ENCODE results near the gene SEBOX.

Gene SEBOX

DNA sequence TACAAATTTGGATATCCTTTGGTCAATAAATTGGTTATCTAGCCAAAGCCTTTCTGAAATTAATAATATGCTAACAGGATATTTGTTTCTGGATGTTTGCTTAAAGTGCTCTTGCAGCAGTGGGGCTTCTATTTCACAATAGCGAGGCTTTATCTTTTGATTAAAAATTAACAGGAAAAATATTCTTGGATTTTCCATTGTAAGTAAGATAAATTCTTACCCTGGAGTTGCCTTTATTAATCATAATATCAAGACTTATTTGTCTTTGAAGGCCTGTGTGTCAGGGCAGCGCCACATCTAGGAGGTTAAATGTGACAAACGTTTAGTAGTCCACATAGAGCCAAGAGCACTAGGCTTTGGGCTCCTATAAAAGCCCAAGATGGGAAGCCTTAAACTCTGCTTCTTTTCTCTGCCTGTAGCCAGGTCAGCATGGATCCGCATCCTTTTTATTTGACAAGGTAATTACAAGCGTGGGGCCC lies 40.7 kb downstream of the SEBOX start:
- POLR2A ChIA-PET, result interaction anchor here (3.8 kb wide), 1 partner anchor 11 kb away, joined by 20 read pairs; the partner anchor contains the start of genes IFT20 and TNFAIP1
- no peak for DNase-seq (ENCODE audit: extremely low spot score)
- no peak for TF ChIP-seq ZNF384 (IDR thresholded peaks at IDR 0.05)
- no peak for TF ChIP-seq SP1 (IDR thresholded peaks at IDR 0.05)
- no peak for TF ChIP-seq L3MBTL2 (conservative IDR thresholded peaks at IDR 0.05)
- CTCF ChIA-PET, result no interaction called here

- ChIA-PET POLR2A (interaction anchor here (1.0 to 4.9 kb wide), 5 partner anchors 10 to 87 kb away, joined by 3 to 46 read pairs (median 4); partner anchors contain the start of genes IFT20 and TNFAIP1), CTCF (interaction anchor here (1.1 to 1.6 kb wide), 2 partner anchors 15 to 87 kb away, joined by 3 to 8 read pairs; partner anchors contain the start of genes IFT20 and TNFAIP1)
- DNase-seq (ENCODE audit: extremely low spot score), result no peak
- TF ChIP-seq SP1 (IDR thresholded peaks at IDR 0.05) (no peak), TARDBP (IDR thresholded peaks at IDR 0.05) (no peak), NFRKB (IDR thresholded peaks at IDR 0.05) (no peak), LEF1 (IDR thresholded peaks at IDR 0.05; ENCODE audit: borderline replicate concordance) (no peak), FOXM1 (IDR thresholded peaks at IDR 0.05; ENCODE audit: borderline replicate concordance) (no peak), ZNF384 (IDR thresholded peaks at IDR 0.05) (no peak), L3MBTL2 (conservative IDR thresholded peaks at IDR 0.05) (no peak), PKNOX1 (IDR thresholded peaks at IDR 0.05) (no peak), BHLHE40 (IDR thresholded peaks at IDR 0.05; ENCODE audit: borderline replicate concordance) (no peak), FOXK2 (IDR thresholded peaks at IDR 0.05) (no peak), ARNT (IDR thresholded peaks at IDR 0.05) (no peak), CTBP1 (IDR thresholded peaks at IDR 0.05; ENCODE audit: borderline replicate concordance) (no peak), SUZ12 (IDR thresholded peaks at IDR 0.05) (no peak), ELF4 (IDR thresholded peaks at IDR 0.05) (no peak), FOXA1 (IDR thresholded peaks at IDR 0.05) (no peak)
Observed at GRCh38 chr17:28320215-28321061, 44.6 kb downstream of the SEBOX start.

- no peak for DNase-seq (ENCODE audit: extremely low spot score)
- ChIA-PET CTCF (interaction anchor here (1.1 kb wide), 1 partner anchor 86 kb away, joined by 3 read pairs; no protein-coding TSS in a partner anchor), POLR2A (interaction anchor here (0.8 to 4.9 kb wide), 7 partner anchors 11 to 86 kb away, joined by 3 to 46 read pairs (median 4); partner anchors contain the start of genes IFT20 and TNFAIP1)
- TF ChIP-seq PKNOX1 (IDR thresholded peaks at IDR 0.05) (no peak), BHLHE40 (IDR thresholded peaks at IDR 0.05; ENCODE audit: borderline replicate concordance) (no peak), CTBP1 (IDR thresholded peaks at IDR 0.05; ENCODE audit: borderline replicate concordance) (no peak), L3MBTL2 (conservative IDR thresholded peaks at IDR 0.05) (no peak), FOXM1 (IDR thresholded peaks at IDR 0.05; ENCODE audit: borderline replicate concordance) (no peak), FOXA1 (IDR thresholded peaks at IDR 0.05) (no peak), FOXK2 (IDR thresholded peaks at IDR 0.05) (no peak), HDGF (IDR thresholded peaks at IDR 0.05; ENCODE audit: borderline replicate concordance) (no peak), ZNF384 (IDR thresholded peaks at IDR 0.05) (no peak), NFRKB (IDR thresholded peaks at IDR 0.05) (no peak), TARDBP (IDR thresholded peaks at IDR 0.05) (no peak), LEF1 (IDR thresholded peaks at IDR 0.05; ENCODE audit: borderline replicate concordance) (no peak), ELF4 (IDR thresholded peaks at IDR 0.05) (no peak), ARNT (IDR thresholded peaks at IDR 0.05) (no peak), SUZ12 (IDR thresholded peaks at IDR 0.05) (no peak)
Observed at GRCh38 chr17:28319598-28319935, 45.4 kb downstream of the SEBOX start.

GRCh38 chr17:28318759-28319597 lies 46.0 kb downstream of the SEBOX start, which contains the start of gene TMEM97:
Gene TMEM97, plus strand, starts transcription at chr17:28319200. Its CDS starts 40 bp downstream, at chr17:28319240.
- CTCF ChIA-PET, result interaction anchor here (1.1 kb wide), 1 partner anchor 85 kb away, joined by 3 read pairs; no protein-coding TSS in a partner anchor
- DNase-seq (ENCODE audit: extremely low spot score), result peak; percentile 85
- TF ChIP-seq ZNF384 (IDR thresholded peaks at IDR 0.05), result no peak
- TF ChIP-seq L3MBTL2 (conservative IDR thresholded peaks at IDR 0.05), result peak; percentile 84
- POLR2A ChIA-PET, result interaction anchor here (0.8 to 4.9 kb wide), 8 partner anchors 12 to 87 kb away, joined by 3 to 46 read pairs (median 4); partner anchors contain the start of genes IFT20, POLDIP2 and TNFAIP1

GRCh38 chr17:28317966-28318758 lies 46.8 kb downstream of the SEBOX start:
- peak; percentile 11 for DNase-seq (ENCODE audit: extremely low spot score)
- ChIA-PET CTCF (interaction anchor here (1.1 kb wide), 1 partner anchor 18 kb away, joined by 3 read pairs; the partner anchor contains the start of genes IFT20 and TNFAIP1), POLR2A (interaction anchor here (0.7 to 4.9 kb wide), 4 partner anchors 13 to 76 kb away, joined by 3 to 46 read pairs (median 14); partner anchors contain the start of genes IFT20, POLDIP2 and TNFAIP1)
- no peak for TF ChIP-seq FOXK2 (IDR thresholded peaks at IDR 0.05)
- no peak for TF ChIP-seq ELF4 (IDR thresholded peaks at IDR 0.05)
- no peak for TF ChIP-seq ARNT (IDR thresholded peaks at IDR 0.05)
- TF ChIP-seq L3MBTL2 (conservative IDR thresholded peaks at IDR 0.05), result no peak
- TF ChIP-seq NFRKB (IDR thresholded peaks at IDR 0.05), result no peak
- TF ChIP-seq FOXA1 (IDR thresholded peaks at IDR 0.05), result no peak
- TF ChIP-seq FOXM1 (IDR thresholded peaks at IDR 0.05; ENCODE audit: borderline replicate concordance), result no peak
- TF ChIP-seq SUZ12 (IDR thresholded peaks at IDR 0.05), result no peak
- no peak for TF ChIP-seq LEF1 (IDR thresholded peaks at IDR 0.05; ENCODE audit: borderline replicate concordance)
- no peak for TF ChIP-seq CTBP1 (IDR thresholded peaks at IDR 0.05; ENCODE audit: borderline replicate concordance)
- TF ChIP-seq HDGF (IDR thresholded peaks at IDR 0.05; ENCODE audit: borderline replicate concordance), result no peak
- no peak for TF ChIP-seq TARDBP (IDR thresholded peaks at IDR 0.05)
- no peak for TF ChIP-seq SP1 (IDR thresholded peaks at IDR 0.05)
- TF ChIP-seq ZNF384 (IDR thresholded peaks at IDR 0.05), result no peak
- no peak for TF ChIP-seq PKNOX1 (IDR thresholded peaks at IDR 0.05)
- no peak for TF ChIP-seq BHLHE40 (IDR thresholded peaks at IDR 0.05; ENCODE audit: borderline replicate concordance)
